Heart left ventricle (tissue), 13 donors: ENCODE data around the gene SORL1.

ENCODE experiments used
- POLR2A ChIP-seq, 2 donors: fragments of 450-650 bp; IDR thresholded peaks; one replicate each; pipeline ENCODE4 v1.6.1; 2017; ENCODE audit warnings: antibody characterized with exemption in 2 of 2, mild to moderate bottlenecking in 2 of 2, moderate library complexity in 2 of 2
- TF ChIP-seq, protein P1 (sequence below), 12 donors: fragments of 200-600 bp; sonication (generic) in 4 of 12; IDR thresholded peaks; one replicate each; pipeline versions ENCODE4 v1.5.0 to v1.8.0; 2018 to 2022; ENCODE audit warnings: antibody characterized with exemption in 12 of 12, mild to moderate bottlenecking in 5 of 12
- donor health status: ischemic (EF 13 %, LVEDD 7.1; RV severe dilation, severe dysfunction).
- donor health status: DM: no; HTN: yes; CAD: no.
- donor health status: DM: no; HTN: no; CAD: no.
- donor health status: ischemic (EF 25% LVEDD 6.9; RV normal size, moderate dysfunction).
- donor health status: ischemic (EF 25% LVEDD 5.7; RV mildly dilated, moderate dysfunction).
- donor health status: ischemic (EF 35%, LVEDD 5.7; RV mildly dilated, moderate dysfunction).
- donor health status: nonischemic (EF 11% LVEDD 7.7; RV severe dilation, severe dysfunction).
- donor health status: DM: yes; HTN: yes; CAD: no.
- donor health status: PGD.
- donor health status: ischemic (EF 29% LVEDD 5.4; RV normal size, mild dysfunction).
- donor health status: nonischemic (EF 23%, LVEDD 6.1; RV moderate dilation, normal function).

DNA sequence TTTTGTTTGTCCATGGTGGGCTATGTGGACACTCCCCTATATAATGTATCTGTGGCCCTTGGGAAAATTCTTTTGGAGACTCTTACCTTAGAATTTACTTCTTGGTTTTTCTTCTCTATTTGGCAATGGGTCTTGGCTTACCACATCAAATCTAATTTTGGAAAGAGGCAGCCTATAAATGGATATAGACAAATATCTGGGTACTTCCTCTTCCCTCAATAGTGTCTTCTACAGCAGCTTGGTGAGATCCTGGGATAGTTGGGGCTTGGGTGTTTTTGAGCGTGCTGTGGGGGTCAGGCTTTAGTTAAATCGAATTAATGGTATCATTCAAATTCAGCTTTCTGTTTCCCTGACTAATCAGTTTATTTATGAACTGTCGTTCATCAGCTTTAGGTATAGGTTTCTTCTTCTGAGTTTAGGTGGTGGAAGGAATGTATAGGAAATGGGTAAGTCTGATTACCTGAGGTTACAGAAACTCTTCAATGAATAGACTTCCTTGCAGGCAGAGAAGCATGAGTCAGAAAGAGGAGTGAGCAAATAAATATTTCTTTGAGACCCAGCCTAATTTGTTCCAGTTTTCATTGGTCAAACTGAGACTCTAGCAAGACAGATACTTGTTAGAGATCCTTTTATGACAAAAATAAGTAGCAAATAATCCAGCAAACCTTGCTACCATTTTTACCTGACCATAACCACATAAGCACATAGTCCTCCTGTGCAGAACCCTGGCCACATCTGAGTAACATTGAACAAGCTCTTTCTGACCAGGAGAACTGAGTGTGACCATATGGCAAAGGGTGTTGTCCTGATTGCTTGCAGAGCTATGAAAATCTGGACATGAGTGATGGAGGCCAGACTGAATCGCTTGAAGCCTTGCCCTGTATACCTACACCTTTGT lies 69.3 kb downstream of the SORL1 start:
- no peak for TF ChIP-seq POLR2A (IDR thresholded peaks at IDR 0.05)
- TF ChIP-seq, protein P1, sequence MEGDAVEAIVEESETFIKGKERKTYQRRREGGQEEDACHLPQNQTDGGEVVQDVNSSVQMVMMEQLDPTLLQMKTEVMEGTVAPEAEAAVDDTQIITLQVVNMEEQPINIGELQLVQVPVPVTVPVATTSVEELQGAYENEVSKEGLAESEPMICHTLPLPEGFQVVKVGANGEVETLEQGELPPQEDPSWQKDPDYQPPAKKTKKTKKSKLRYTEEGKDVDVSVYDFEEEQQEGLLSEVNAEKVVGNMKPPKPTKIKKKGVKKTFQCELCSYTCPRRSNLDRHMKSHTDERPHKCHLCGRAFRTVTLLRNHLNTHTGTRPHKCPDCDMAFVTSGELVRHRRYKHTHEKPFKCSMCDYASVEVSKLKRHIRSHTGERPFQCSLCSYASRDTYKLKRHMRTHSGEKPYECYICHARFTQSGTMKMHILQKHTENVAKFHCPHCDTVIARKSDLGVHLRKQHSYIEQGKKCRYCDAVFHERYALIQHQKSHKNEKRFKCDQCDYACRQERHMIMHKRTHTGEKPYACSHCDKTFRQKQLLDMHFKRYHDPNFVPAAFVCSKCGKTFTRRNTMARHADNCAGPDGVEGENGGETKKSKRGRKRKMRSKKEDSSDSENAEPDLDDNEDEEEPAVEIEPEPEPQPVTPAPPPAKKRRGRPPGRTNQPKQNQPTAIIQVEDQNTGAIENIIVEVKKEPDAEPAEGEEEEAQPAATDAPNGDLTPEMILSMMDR (IDR thresholded peaks at IDR 0.05): no peak
